ENCODE measurements around the gene GRIP2. TPM values are rescaled to one million over a fixed set of nuclear protein-coding genes. Genes with fewer than 3 reads are reported as not detected.
A peak's percentile ranks its signal among the peaks of the same experiment; 100 is the strongest.

GRIP2 gene
- total and polyA plus RNA-seq, 2 experiments from 2014 or later: 0.06 TPM; not detected in 1

DNA sequence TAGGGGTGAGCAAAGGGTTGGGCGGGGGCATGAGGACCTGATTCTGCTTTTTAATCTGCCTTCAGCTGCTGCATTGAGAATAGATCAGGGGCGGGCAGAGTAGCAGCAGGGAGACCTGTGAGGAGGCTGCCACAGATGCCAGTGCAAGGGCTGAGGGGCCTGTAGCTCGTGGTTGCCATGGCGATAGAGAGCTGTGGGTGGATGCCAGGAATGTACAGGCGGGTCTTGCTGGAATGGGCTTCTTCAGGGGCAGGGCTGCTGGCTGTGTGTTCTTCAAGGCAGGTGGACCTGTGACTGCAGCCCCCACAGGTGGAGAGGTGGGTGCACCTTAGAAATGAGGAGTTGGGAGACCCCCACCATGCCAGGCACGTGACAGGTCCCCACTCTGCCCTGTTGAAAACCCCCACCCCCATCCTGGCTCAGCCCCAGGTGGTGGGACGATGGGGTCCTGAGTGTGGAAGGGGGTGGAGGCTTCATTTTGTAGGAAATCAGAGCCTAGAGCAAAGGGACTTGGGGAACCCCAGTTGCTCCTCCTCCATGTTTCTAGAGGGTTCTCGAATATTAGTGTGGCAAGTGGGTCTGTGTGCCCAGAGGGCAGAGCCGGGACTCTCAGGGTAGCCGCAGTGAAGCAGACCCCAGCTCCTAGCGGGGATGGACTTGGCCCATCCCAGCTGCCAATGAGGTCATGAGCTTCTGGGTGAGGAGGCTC is 99.5 kb downstream of the GRIP2 start:
- peak; percentile 34 to 57 for DNase-seq (ENCODE audit: low read depth in 1 of 2, low spot score in 1 of 2)

DNA sequence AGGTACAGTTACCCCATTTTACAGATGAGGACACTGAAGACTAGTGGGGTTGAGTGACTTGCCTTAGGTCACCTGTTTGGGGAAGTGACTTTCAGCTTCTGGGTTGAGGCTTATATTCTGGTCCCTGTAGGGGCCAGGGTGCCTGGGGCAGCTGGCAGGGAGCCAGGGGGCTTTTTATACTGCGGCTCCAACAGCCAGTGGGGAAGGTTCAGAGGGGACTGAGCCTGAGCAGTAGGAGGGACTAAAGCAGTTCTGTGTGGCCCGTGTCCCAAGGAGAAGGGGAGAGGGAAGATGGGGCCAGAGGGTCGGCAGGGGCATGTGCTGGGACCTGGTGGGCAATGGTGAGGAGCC is 100.0 kb downstream of the GRIP2 start:
- H3K4me3 ChIP-seq: no peak overlapping the region
- no peaks in the 10 kb centered on the region for H3K27me3 ChIP-seq
- H3K9me3 ChIP-seq (ENCODE audit: low read depth): no peaks in the 10 kb centered on the region
- no peak for DNase-seq (ENCODE audit: low read depth in 1 of 2, low spot score in 1 of 2)
- no peaks in the 10 kb centered on the region for H3K36me3 ChIP-seq
- no peak overlapping the region for H3K27ac ChIP-seq
- H3K4me1 ChIP-seq (ENCODE audit: low read depth): peaks cover 16% of the 10 kb centered on the region
- no peak for TF ChIP-seq CTCF (IDR thresholded peaks at IDR 0.05; ENCODE audit: low read depth, low read length)

More for the DNA sequence above, 99.5 kb downstream of the GRIP2 start:
- Histone ChIP-seq H3K4me1 (ENCODE audit: low read depth) (peaks cover 16% of the 10 kb centered on the region), H3K27me3 (no peaks in the 10 kb centered on the region), H3K27ac (no peak overlapping the region), H3K36me3 (no peaks in the 10 kb centered on the region), H3K4me3 (no peak overlapping the region), H3K9me3 (ENCODE audit: low read depth) (no peaks in the 10 kb centered on the region)
- TF ChIP-seq CTCF (IDR thresholded peaks at IDR 0.05; ENCODE audit: low read depth, low read length): no peak

GRCh38 chr3:14439501-14440167 is 100.5 kb downstream of the GRIP2 start:
- Histone ChIP-seq H3K4me1 (ENCODE audit: low read depth) (peaks cover 16% of the 10 kb centered on the region), H3K4me3 (no peak overlapping the region), H3K27ac (peak overlapping the region; percentile 17), H3K27me3 (no peaks in the 10 kb centered on the region), H3K9me3 (ENCODE audit: low read depth) (no peaks in the 10 kb centered on the region), H3K36me3 (no peaks in the 10 kb centered on the region)
- peak in 1 of 2 donors; percentile 76 for DNase-seq (ENCODE audit: low read depth in 1 of 2, low spot score in 1 of 2)
- TF ChIP-seq CTCF (IDR thresholded peaks at IDR 0.05; ENCODE audit: low read depth, low read length): no peak

Other genes with a start within 250 kb of the GRIP2 start
- gene SLC6A6, start 137.7 kb downstream of the GRIP2 start, total RNA-seq: 9.6 and 19.7 TPM in 2 replicates
- 5.4 and 11.8 TPM in 2 replicates for gene SLC6A6, start 137.7 kb downstream of the GRIP2 start, polyA plus RNA-seq
- gene CCDC174, start 111.4 kb upstream of the GRIP2 start, total RNA-seq: 11.7 and 18.6 TPM in 2 replicates
- gene CCDC174, start 111.4 kb upstream of the GRIP2 start, polyA plus RNA-seq: 19.2 and 20.2 TPM in 2 replicates
- 0.21 and 0.92 TPM in 2 replicates for gene C3orf20, start 134.8 kb upstream of the GRIP2 start, total RNA-seq
- gene C3orf20, start 134.8 kb upstream of the GRIP2 start, polyA plus RNA-seq: not detected in 2 replicates

All from cardiac muscle cell (in vitro differentiated cells and primary cell).